A673 (cell line): ENCODE measurements around the gene WDR7.

Source experiments
- EZH2 ChIP-seq: fragments of 200-600 bp; sonication (generic); IDR thresholded peaks from 2 replicates; pipeline ENCODE4 v1.6.1; 2017; ENCODE audit warnings: borderline replicate concordance, low read depth, mild to moderate bottlenecking, mixed read lengths, antibody characterized with exemption, low read length; ENCODE audit not compliant: poor library complexity, severe bottlenecking
- TF ChIP-seq, protein P1 (sequence below): fragments of 300-800, 200-600 bp; sonication (generic); conservative IDR thresholded peaks from 2 replicates; pipeline ENCODE4 v1.5.1; 2017; ENCODE audit warnings: low read depth, mild to moderate bottlenecking, antibody characterized with exemption, low read length, moderate library complexity, mixed read lengths

DNA sequence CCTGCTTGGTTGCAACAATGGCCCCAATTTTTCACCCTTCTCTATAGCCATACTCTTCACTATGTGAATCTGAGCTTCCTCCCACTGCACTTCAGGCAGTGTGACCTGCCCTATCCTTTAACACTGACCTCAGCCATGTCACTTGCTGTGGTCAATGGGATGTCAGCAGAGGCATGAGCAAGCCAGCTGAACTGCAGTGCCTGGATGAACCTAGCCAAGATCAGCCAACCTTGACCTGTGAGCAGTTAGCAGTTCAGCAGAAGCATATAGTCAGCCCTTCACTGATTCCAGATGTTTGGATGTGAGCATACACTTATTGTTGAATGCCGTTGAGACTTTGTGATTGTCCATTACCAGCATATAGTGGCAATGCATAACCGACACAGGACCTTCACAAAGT is 432.3 kb downstream of the WDR7 start:
- TF ChIP-seq EZH2 = no peak
- TF ChIP-seq, protein P1, sequence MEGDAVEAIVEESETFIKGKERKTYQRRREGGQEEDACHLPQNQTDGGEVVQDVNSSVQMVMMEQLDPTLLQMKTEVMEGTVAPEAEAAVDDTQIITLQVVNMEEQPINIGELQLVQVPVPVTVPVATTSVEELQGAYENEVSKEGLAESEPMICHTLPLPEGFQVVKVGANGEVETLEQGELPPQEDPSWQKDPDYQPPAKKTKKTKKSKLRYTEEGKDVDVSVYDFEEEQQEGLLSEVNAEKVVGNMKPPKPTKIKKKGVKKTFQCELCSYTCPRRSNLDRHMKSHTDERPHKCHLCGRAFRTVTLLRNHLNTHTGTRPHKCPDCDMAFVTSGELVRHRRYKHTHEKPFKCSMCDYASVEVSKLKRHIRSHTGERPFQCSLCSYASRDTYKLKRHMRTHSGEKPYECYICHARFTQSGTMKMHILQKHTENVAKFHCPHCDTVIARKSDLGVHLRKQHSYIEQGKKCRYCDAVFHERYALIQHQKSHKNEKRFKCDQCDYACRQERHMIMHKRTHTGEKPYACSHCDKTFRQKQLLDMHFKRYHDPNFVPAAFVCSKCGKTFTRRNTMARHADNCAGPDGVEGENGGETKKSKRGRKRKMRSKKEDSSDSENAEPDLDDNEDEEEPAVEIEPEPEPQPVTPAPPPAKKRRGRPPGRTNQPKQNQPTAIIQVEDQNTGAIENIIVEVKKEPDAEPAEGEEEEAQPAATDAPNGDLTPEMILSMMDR = no peak
